Upper lobe of right lung (tissue), 1 donor: ENCODE measurements around the gene NFIC. TPM values are rescaled to one million over a fixed set of nuclear protein-coding genes. Genes with fewer than 3 reads are reported as not detected.

Source experiments
- ATAC-seq: fragments of 200-7000 bp; cut with Tn5 transposase; one replicate; pipeline ENCODE4 v1.9.1; 2020; ENCODE audit warnings: mild to moderate bottlenecking, moderate library complexity
- DNase-seq: peaks from one replicate; pipeline ENCODE4 v3.0.0-alpha.2; 2020
- H3K27ac ChIP-seq: fragments of 200-600 bp; one replicate; pipeline ENCODE4 v1.8.0; 2022
- H3K27me3 ChIP-seq: fragments of 200-600 bp; one replicate; pipeline ENCODE4 v1.8.0; 2022; ENCODE audit warnings: mild to moderate bottlenecking
- H3K36me3 ChIP-seq: fragments of 200-600 bp; one replicate; pipeline ENCODE4 v1.8.0; 2022
- H3K4me1 ChIP-seq: fragments of 200-600 bp; one replicate; pipeline ENCODE4 v1.8.0; 2022
- H3K4me3 ChIP-seq: fragments of 200-600 bp; one replicate; pipeline ENCODE4 v1.8.0; 2022; ENCODE audit warnings: mild to moderate bottlenecking
- H3K9me3 ChIP-seq: fragments of 200-600 bp; one replicate; pipeline ENCODE4 v1.8.0; 2022
- CTCF ChIP-seq: fragments of 200-600 bp; IDR thresholded peaks from one replicate; pipeline ENCODE4 v1.8.0; 2022; ENCODE audit warnings: antibody characterized with exemption
- intact Hi-C: fragments of 100-400 bp; cut with DNase I; formaldehyde crosslinking; loops from one replicate; pipeline ENCODE4 v1.11.0; 2022
- total RNA-seq: library from RNA; stranded (reverse); fragmentation: NEBNext Ultra II Directional; extraction: Animal tissue kit (Norgen Biotek cat#: 25700); gene quantifications from one replicate; pipeline ENCODE4 v1.2.1, GENCODE V29; 2021
- donor health status: DM: no; HTN: yes; CAD: no; lungs with severe emphysema.

Gene NFIC
- total RNA-seq, 1 donor from 2014 or later: 150 TPM

GRCh38 chr19:3335431-3336350 is 30.7 kb upstream of the NFIC start:
- ATAC-seq (no peak), DNase-seq (no peak)
- Histone ChIP-seq H3K27ac (peak overlapping the region; percentile 98), H3K36me3 (no peaks in the 10 kb centered on the region), H3K4me3 (no peak overlapping the region), H3K9me3 (no peaks in the 10 kb centered on the region), H3K27me3 (no peaks in the 10 kb centered on the region), H3K4me1 (peaks cover 40% of the 10 kb centered on the region)
- no peak for TF ChIP-seq CTCF
- intact Hi-C loops: no loop called here

GRCh38 chr19:3336351-3336679 is 30.1 kb upstream of the NFIC start:
- DNase-seq (no peak), ATAC-seq (no peak)
- no peaks in the 10 kb centered on the region for H3K9me3 ChIP-seq
- no peak overlapping the region for H3K4me3 ChIP-seq
- intact Hi-C loops: no loop called here
- no peak for TF ChIP-seq CTCF
- peaks cover 40% of the 10 kb centered on the region for H3K4me1 ChIP-seq
- H3K27ac ChIP-seq: peak overlapping the region; percentile 98
- no peaks in the 10 kb centered on the region for H3K27me3 ChIP-seq
- no peaks in the 10 kb centered on the region for H3K36me3 ChIP-seq

GRCh38 chr19:3336680-3337523 is 29.5 kb upstream of the NFIC start:
- intact Hi-C loops: no loop called here
- Histone ChIP-seq H3K4me3 (no peak overlapping the region), H3K36me3 (no peaks in the 10 kb centered on the region), H3K27me3 (no peaks in the 10 kb centered on the region), H3K27ac (peak overlapping the region; percentile 98), H3K9me3 (no peaks in the 10 kb centered on the region), H3K4me1 (peaks cover 40% of the 10 kb centered on the region)
- TF ChIP-seq CTCF: no peak
- peak; percentile 96 for DNase-seq
- ATAC-seq: peak; percentile 92

- ATAC-seq: peak; percentile 71
- Histone ChIP-seq H3K9me3 (no peaks in the 10 kb centered on the region), H3K4me3 (no peak overlapping the region), H3K27ac (peak overlapping the region; percentile 98), H3K4me1 (peaks cover 50% of the 10 kb centered on the region), H3K27me3 (no peaks in the 10 kb centered on the region), H3K36me3 (no peaks in the 10 kb centered on the region)
- intact Hi-C loops: no loop called here
- TF ChIP-seq CTCF: no peak
- DNase-seq: peak; percentile 90
Observed at GRCh38 chr19:3338541-3339181, 27.7 kb upstream of the NFIC start.

GRCh38 chr19:3340340-3340739 is 26.0 kb upstream of the NFIC start:
- TF ChIP-seq CTCF: no peak
- Histone ChIP-seq H3K4me3 (no peak overlapping the region), H3K9me3 (no peaks in the 10 kb centered on the region), H3K27me3 (no peaks in the 10 kb centered on the region), H3K36me3 (no peaks in the 10 kb centered on the region), H3K4me1 (peaks cover 51% of the 10 kb centered on the region), H3K27ac (no peak overlapping the region)
- ATAC-seq (no peak), DNase-seq (no peak)
- intact Hi-C loops: no loop called here
